Mesothelial cell of epicardium (in vitro differentiated cells): ENCODE measurements around the gene RAPGEF3. TPM values are rescaled to one million over a fixed set of nuclear protein-coding genes. Genes with fewer than 3 reads are reported as not detected.
A peak's percentile ranks its signal among the peaks of the same experiment; 100 is the strongest.

Source experiments
- DNase-seq, 2 experiments: peaks; one replicate each; pipeline ENCODE4 v3.0.0; 2021; ENCODE audit warnings: low spot score in 2 of 2; ENCODE audit not compliant: unreplicated experiment in 2 of 2
- H3K27ac Mint-ChIP-seq: 2 replicates; pipeline ENCODE4 v1.8.0; 2021; ENCODE audit warnings: mixed read lengths
- H3K27me3 Mint-ChIP-seq: 2 replicates; pipeline ENCODE4 v1.8.0; 2021; ENCODE audit warnings: low read depth, mixed read lengths
- H3K36me3 Mint-ChIP-seq: 2 replicates; pipeline ENCODE4 v1.8.0; 2021; ENCODE audit warnings: mixed read lengths
- H3K4me1 Mint-ChIP-seq: 2 replicates; pipeline ENCODE4 v1.8.0; 2021; ENCODE audit warnings: mixed read lengths
- H3K4me3 Mint-ChIP-seq: 2 replicates; pipeline ENCODE4 v1.8.0; 2021; ENCODE audit warnings: mild to moderate bottlenecking, moderate library complexity, mixed read lengths
- H3K9me3 Mint-ChIP-seq: 2 replicates; pipeline ENCODE4 v1.8.0; 2021; ENCODE audit warnings: mixed read lengths
- total RNA-seq: library from RNA; stranded (reverse); gene quantifications from 3 replicates; pipeline ENCODE4 v1.2.1, GENCODE V29; 2021
- TF ChIP-seq, protein P1 (sequence below): fragments of 200-600 bp; sonication (generic); IDR thresholded peaks from one replicate; pipeline ENCODE4 v1.5.0; 2021; ENCODE audit warnings: antibody characterized with exemption; ENCODE audit not compliant: unreplicated experiment

The RAPGEF3 gene
- total RNA-seq, 1 donor from 2014 or later: 19.4 TPM

DNA sequence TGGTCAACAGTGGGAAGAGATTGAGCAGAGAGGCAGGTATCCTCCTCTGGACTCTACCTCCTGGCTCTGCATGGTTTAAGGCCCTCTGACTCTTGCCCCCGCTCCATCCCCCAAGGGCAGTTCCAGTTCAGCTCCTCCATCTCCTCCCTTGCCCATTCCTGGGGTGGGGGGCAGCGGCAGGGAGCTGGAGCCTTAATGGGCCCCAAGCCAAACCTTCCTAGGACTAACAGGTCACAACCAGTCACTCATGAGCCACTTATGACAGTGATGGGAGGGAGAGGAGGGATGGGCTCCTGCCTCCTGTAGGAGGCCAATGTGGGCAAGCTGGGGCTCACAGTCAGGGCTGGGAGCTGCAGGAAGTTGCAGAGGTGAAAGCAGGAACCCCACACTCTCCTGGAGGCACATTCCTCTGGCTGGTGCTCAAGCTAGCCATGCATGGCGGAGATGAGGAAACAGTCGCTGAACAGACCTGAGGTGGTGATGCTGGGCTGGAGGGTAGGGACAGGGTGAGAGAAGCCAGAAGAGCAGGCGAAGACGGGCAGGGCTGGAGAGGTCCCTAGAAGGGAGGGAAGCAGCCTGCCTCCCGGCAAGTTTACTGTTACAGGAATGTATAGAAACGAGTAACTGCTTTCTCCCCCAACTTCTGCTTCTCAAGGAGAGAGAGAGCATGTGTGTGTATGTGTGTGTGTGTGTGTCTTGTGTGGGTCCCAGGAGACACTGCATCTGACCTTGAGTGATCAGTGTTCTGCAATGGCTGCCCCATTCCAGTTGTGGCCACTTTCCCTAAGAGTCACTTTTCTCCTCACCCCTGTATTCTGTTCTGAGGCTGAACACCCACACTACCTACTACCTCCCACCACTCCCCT lies 5.0 kb upstream of the RAPGEF3 start:
- Mint-ChIP-seq H3K4me1 (peaks cover 45% of the 10 kb centered on the region), H3K36me3 (no peaks in the 10 kb centered on the region), H3K4me3 (no peak overlapping the region), H3K9me3 (no peaks in the 10 kb centered on the region), H3K27ac (peak overlapping the region; percentile 13), H3K27me3 (no peaks in the 10 kb centered on the region)
- TF ChIP-seq, protein P1, sequence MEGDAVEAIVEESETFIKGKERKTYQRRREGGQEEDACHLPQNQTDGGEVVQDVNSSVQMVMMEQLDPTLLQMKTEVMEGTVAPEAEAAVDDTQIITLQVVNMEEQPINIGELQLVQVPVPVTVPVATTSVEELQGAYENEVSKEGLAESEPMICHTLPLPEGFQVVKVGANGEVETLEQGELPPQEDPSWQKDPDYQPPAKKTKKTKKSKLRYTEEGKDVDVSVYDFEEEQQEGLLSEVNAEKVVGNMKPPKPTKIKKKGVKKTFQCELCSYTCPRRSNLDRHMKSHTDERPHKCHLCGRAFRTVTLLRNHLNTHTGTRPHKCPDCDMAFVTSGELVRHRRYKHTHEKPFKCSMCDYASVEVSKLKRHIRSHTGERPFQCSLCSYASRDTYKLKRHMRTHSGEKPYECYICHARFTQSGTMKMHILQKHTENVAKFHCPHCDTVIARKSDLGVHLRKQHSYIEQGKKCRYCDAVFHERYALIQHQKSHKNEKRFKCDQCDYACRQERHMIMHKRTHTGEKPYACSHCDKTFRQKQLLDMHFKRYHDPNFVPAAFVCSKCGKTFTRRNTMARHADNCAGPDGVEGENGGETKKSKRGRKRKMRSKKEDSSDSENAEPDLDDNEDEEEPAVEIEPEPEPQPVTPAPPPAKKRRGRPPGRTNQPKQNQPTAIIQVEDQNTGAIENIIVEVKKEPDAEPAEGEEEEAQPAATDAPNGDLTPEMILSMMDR: no peak
- DNase-seq: no peak

DNA sequence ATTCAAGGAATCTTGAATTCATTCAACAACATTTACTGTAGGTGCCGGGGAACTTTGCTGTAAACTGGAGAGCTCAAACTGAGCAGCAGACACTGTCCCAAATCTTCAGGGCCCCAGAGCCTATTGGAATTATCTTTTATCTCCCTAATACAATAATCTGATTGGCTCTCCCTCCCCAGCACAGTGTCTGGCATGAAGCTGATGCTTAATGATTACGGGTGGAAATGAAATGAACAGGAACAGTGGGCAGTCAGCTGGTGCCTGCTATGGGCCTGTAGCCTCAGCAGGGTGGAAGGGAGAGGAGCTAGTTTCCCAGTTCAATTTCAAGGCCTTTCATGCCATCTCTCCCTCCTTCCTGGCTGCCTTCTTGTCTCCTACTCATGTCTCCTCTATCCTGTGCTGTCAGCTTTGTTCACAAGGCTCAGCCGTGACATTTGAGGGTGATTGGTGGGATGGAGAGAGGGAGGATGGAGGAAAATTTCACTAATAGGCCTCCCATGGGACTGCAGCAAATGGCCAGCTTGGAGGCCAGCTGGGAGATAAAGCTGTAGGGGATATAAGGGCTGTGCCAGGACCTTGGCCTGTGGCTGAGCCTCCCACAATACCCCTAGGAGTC lies 4.3 kb upstream of the RAPGEF3 start:
- DNase-seq: no peak
- Mint-ChIP-seq H3K27ac (no peak overlapping the region), H3K27me3 (no peaks in the 10 kb centered on the region)

DNA sequence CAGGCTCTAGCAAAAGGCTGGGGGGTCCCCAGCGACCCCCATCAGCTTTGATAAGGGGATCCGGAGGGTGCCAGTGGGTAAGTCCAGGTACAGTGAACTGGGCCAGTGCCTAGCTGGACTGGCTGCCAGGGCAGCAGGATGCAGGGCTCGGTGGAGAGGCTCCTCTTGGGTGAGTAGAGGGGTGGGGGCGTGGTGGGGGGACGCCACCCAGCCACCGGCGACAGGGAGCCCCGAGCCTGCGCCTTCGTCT lies 171 bp downstream of the RAPGEF3 start:
- Mint-ChIP-seq H3K36me3 (no peaks in the 10 kb centered on the region), H3K4me3 (peak overlapping the region; percentile 64), H3K27me3 (no peaks in the 10 kb centered on the region), H3K4me1 (peaks cover 60% of the 10 kb centered on the region), H3K27ac (peak overlapping the region; percentile 58), H3K9me3 (no peaks in the 10 kb centered on the region)
- no peak for DNase-seq
- TF ChIP-seq, protein P1: no peak

More for the DNA sequence above, 4.3 kb upstream of the RAPGEF3 start:
- no peaks in the 10 kb centered on the region for H3K9me3 Mint-ChIP-seq
- no peaks in the 10 kb centered on the region for H3K36me3 Mint-ChIP-seq
- H3K4me3 Mint-ChIP-seq: no peak overlapping the region
- peaks cover 50% of the 10 kb centered on the region for H3K4me1 Mint-ChIP-seq
- TF ChIP-seq, protein P1: no peak

DNA sequence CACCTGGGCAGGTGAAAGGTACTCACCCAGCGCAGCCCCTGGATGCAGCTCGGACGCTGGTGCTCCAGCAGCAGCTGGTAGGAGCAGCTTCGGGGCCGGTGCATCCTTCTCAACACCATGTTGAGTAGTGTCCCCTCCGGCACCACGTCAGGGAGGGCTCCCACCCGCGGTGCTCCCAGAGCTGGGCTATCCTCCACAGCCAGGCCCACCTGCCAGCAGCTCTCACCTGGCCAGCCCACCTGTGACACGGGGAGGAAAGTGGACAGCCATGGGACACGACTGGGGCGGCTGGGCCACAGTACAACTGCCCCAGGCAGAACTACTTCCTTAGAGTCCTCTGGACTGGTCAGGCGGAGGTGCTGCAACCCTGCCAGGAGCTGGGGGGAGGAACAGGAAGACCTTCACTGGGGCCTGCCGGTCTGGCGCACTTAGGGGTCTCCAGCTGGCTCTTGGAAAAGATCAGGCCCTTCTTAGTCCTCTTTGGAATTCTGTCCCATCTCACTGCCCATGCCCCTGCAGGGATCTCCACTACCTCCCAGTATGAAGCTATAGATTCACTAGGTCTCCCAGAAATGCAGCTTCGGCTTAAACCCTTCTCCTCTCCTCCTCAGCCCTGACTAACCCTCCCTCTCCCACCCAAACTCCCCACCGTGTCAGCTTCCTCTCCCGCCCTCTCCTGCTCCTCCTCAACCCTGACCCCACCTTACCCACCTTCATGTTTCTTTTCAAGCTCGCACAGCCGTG lies 668 bp downstream of the RAPGEF3 start:
- Mint-ChIP-seq H3K4me1 (peaks cover 60% of the 10 kb centered on the region), H3K36me3 (no peaks in the 10 kb centered on the region), H3K27ac (peak overlapping the region; percentile 58), H3K4me3 (peak overlapping the region; percentile 64), H3K27me3 (no peaks in the 10 kb centered on the region), H3K9me3 (no peaks in the 10 kb centered on the region)
- TF ChIP-seq, protein P1: no peak
- DNase-seq: no peak

DNA sequence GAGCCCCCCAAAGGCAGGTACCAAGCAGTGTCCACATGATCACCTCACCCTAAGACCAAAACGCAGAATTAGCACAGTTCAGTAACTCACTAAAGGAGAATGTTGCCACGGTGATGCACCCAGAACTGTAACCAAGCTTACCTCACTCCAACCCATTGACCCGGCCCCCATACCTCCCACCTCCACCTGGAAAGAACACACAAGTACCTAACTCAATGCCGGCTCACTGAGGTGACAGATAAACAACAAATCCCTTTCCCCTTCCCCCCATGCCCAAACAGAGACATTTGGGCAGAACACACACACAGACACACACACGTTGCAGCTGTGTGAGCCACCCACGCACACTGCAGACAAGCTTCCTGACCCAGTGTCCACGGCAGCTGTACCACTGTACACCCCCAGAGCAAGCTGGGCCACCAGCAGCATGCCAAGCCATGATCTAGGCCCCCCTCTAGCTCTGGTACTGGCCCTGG lies 1.3 kb downstream of the RAPGEF3 start:
- Mint-ChIP-seq H3K36me3 (no peaks in the 10 kb centered on the region), H3K4me1 (peaks cover 59% of the 10 kb centered on the region), H3K27ac (peak overlapping the region; percentile 5), H3K4me3 (peak overlapping the region; percentile 64), H3K9me3 (no peaks in the 10 kb centered on the region), H3K27me3 (no peaks in the 10 kb centered on the region)
- no peak for DNase-seq
- TF ChIP-seq, protein P1: no peak
